Measurements from ENCODE around the gene MYRF. TPM values are rescaled to one million over a fixed set of nuclear protein-coding genes. Genes with fewer than 3 reads are reported as not detected.

The MYRF gene
- total and polyA plus RNA-seq, 2 of the 13 experiments (the other 11 are each of a cell fraction or from before 2014, with no cell fraction given): 10.2 to 25.9 TPM

DNA sequence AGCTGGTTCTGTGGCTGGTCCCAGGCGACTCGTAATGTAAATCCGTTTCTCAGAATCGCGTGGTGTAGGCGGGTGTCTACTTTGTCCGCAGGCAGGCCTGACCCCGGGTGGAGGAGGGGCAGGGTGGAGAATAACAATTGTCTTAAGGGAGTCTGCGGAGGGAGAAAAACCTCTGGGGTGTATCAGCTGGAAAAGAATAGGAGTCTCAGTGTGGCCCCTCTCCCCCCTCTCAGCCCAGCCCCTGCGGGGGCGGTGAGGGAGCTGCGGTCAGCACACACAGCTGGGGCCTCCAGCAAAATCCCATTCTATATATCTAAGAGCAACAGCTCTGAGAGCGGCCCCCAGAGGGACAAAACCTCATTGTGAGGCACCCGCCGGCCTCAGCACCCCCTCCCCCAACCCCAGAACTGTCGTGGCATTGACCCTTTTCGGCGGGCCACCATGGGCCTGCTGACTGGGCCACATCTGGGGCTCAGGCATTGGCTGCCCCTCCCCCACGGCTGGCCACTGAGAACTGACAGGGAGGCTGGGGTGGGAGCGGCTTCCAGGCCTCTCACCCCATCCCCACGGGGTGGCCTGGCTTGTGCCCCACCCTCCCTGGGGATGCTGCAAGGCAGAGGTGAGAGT, 2.7 kb upstream of the MYRF start (continued):
- TF ChIP-seq DMAP1 (CRISPR knock-in tag; IDR thresholded peaks at IDR 0.05) (peak; percentile 27; the same call in 1 of the 2 replicates), RXRA (CRISPR knock-in tag; IDR thresholded peaks at IDR 0.05) (peak; percentile 87), XRCC5 (optimal IDR thresholded peaks at IDR 0.05; ENCODE audit: low read length) (peak; percentile 80), NR2F6 (IDR thresholded peaks at IDR 0.05) (peak; percentile 25; the same call in 1 of the 2 replicates), NR2F6 (CRISPR knock-in tag; IDR thresholded peaks at IDR 0.05) (0 out of 2 replicates have a peak, but pooled peaks have one; percentile 34), KDM1A (CRISPR knock-in tag; IDR thresholded peaks at IDR 0.05) (0 out of 2 replicates have a peak, but pooled peaks have one; percentile 23), ZNF788 (CRISPR knock-in tag; IDR thresholded peaks at IDR 0.05; ENCODE audit: borderline replicate concordance) (0 out of 2 replicates have a peak, but pooled peaks have one; percentile 14), NR2F1 (CRISPR knock-in tag; IDR thresholded peaks at IDR 0.05) (no peak), SALL1 (CRISPR knock-in tag; IDR thresholded peaks at IDR 0.05) (peak; percentile 17; the same call in 1 of the 2 replicates), PRMT3 (CRISPR knock-in tag; IDR thresholded peaks at IDR 0.05; ENCODE audit: borderline replicate concordance, low read depth) (no peak), ZBTB7B (CRISPR knock-in tag; IDR thresholded peaks at IDR 0.05) (0 out of 2 replicates have a peak, but pooled peaks have one; percentile 24), GATAD2A (CRISPR knock-in tag; IDR thresholded peaks at IDR 0.05) (0 out of 2 replicates have a peak, but pooled peaks have one; percentile 18), MYC (CRISPR knock-in tag; IDR thresholded peaks at IDR 0.05; ENCODE audit: borderline replicate concordance) (peak; percentile 32; the same call in 1 of the 2 replicates), ZNF724P (CRISPR knock-in tag; IDR thresholded peaks at IDR 0.05; ENCODE audit: borderline replicate concordance) (0 out of 2 replicates have a peak, but pooled peaks have one; percentile 21), SRSF1 (optimal IDR thresholded peaks at IDR 0.05; ENCODE audit: low read depth, low read length) (peak; percentile 63), IKZF1 (IDR thresholded peaks at IDR 0.05) (no peak)
- TF ChIP-seq, protein P1, sequence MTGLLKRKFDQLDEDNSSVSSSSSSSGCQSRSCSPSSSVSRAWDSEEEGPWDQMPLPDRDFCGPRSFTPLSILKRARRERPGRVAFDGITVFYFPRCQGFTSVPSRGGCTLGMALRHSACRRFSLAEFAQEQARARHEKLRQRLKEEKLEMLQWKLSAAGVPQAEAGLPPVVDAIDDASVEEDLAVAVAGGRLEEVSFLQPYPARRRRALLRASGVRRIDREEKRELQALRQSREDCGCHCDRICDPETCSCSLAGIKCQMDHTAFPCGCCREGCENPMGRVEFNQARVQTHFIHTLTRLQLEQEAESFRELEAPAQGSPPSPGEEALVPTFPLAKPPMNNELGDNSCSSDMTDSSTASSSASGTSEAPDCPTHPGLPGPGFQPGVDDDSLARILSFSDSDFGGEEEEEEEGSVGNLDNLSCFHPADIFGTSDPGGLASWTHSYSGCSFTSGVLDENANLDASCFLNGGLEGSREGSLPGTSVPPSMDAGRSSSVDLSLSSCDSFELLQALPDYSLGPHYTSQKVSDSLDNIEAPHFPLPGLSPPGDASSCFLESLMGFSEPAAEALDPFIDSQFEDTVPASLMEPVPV (CRISPR knock-in tag; IDR thresholded peaks at IDR 0.05): no peak
- TF ChIP-seq, protein P2, sequence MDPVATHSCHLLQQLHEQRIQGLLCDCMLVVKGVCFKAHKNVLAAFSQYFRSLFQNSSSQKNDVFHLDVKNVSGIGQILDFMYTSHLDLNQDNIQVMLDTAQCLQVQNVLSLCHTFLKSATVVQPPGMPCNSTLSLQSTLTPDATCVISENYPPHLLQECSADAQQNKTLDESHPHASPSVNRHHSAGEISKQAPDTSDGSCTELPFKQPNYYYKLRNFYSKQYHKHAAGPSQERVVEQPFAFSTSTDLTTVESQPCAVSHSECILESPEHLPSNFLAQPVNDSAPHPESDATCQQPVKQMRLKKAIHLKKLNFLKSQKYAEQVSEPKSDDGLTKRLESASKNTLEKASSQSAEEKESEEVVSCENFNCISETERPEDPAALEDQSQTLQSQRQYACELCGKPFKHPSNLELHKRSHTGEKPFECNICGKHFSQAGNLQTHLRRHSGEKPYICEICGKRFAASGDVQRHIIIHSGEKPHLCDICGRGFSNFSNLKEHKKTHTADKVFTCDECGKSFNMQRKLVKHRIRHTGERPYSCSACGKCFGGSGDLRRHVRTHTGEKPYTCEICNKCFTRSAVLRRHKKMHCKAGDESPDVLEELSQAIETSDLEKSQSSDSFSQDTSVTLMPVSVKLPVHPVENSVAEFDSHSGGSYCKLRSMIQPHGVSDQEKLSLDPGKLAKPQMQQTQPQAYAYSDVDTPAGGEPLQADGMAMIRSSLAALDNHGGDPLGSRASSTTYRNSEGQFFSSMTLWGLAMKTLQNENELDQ (CRISPR knock-in tag; IDR thresholded peaks at IDR 0.05; ENCODE audit: borderline replicate concordance): no peak
- TF ChIP-seq, protein P3, sequence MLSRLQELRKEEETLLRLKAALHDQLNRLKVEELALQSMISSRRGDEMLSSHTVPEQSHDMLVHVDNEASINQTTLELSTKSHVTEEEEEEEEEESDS (CRISPR knock-in tag; IDR thresholded peaks at IDR 0.05; ENCODE audit: borderline replicate concordance): 0 out of 2 replicates have a peak, but pooled peaks have one; percentile 28
- TF ChIP-seq, protein P4, sequence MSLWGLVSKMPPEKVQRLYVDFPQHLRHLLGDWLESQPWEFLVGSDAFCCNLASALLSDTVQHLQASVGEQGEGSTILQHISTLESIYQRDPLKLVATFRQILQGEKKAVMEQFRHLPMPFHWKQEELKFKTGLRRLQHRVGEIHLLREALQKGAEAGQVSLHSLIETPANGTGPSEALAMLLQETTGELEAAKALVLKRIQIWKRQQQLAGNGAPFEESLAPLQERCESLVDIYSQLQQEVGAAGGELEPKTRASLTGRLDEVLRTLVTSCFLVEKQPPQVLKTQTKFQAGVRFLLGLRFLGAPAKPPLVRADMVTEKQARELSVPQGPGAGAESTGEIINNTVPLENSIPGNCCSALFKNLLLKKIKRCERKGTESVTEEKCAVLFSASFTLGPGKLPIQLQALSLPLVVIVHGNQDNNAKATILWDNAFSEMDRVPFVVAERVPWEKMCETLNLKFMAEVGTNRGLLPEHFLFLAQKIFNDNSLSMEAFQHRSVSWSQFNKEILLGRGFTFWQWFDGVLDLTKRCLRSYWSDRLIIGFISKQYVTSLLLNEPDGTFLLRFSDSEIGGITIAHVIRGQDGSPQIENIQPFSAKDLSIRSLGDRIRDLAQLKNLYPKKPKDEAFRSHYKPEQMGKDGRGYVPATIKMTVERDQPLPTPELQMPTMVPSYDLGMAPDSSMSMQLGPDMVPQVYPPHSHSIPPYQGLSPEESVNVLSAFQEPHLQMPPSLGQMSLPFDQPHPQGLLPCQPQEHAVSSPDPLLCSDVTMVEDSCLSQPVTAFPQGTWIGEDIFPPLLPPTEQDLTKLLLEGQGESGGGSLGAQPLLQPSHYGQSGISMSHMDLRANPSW (CRISPR knock-in tag; IDR thresholded peaks at IDR 0.05; ENCODE audit: borderline replicate concordance): no peak
- TF ChIP-seq, protein P5, sequence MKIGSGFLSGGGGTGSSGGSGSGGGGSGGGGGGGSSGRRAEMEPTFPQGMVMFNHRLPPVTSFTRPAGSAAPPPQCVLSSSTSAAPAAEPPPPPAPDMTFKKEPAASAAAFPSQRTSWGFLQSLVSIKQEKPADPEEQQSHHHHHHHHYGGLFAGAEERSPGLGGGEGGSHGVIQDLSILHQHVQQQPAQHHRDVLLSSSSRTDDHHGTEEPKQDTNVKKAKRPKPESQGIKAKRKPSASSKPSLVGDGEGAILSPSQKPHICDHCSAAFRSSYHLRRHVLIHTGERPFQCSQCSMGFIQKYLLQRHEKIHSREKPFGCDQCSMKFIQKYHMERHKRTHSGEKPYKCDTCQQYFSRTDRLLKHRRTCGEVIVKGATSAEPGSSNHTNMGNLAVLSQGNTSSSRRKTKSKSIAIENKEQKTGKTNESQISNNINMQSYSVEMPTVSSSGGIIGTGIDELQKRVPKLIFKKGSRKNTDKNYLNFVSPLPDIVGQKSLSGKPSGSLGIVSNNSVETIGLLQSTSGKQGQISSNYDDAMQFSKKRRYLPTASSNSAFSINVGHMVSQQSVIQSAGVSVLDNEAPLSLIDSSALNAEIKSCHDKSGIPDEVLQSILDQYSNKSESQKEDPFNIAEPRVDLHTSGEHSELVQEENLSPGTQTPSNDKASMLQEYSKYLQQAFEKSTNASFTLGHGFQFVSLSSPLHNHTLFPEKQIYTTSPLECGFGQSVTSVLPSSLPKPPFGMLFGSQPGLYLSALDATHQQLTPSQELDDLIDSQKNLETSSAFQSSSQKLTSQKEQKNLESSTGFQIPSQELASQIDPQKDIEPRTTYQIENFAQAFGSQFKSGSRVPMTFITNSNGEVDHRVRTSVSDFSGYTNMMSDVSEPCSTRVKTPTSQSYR (CRISPR knock-in tag; IDR thresholded peaks at IDR 0.05; ENCODE audit: borderline replicate concordance): peak; percentile 97

Data from HepG2 (cell line).